Myocyte (in vitro differentiated cells): ENCODE measurements around the gene TMCC1. TPM values are rescaled to one million over a fixed set of nuclear protein-coding genes. Genes with fewer than 3 reads are reported as not detected.

Source experiments
- DNase-seq: peaks from one replicate; pipeline ENCODE4 v3.0.0-alpha.2; 2012; ENCODE audit warnings: low read depth
- total RNA-seq: library from RNA; depleted of rRNA; stranded (reverse); fragments of >200 nt; gene quantifications from 2 replicates; pipeline ENCODE4 v1.2.3, GENCODE V29; 2014

The TMCC1 gene
- total RNA-seq, 1 donor from 2014 or later: 20.8 TPM

GRCh38 chr3:129625072-129625874 is 268.2 kb downstream of the TMCC1 start:
- no peak for DNase-seq

GRCh38 chr3:129624347-129625071 is 269.0 kb downstream of the TMCC1 start:
- DNase-seq: no peak

GRCh38 chr3:129623447-129624118 is 269.9 kb downstream of the TMCC1 start:
- no peak for DNase-seq

GRCh38 chr3:129622933-129623332 is 270.6 kb downstream of the TMCC1 start:
- DNase-seq: no peak

- no peak for DNase-seq
Observed at GRCh38 chr3:129622226-129622874, 271.2 kb downstream of the TMCC1 start.

- DNase-seq: no peak
Observed at GRCh38 chr3:129621626-129622225, 271.8 kb downstream of the TMCC1 start.

GRCh38 chr3:129620828-129621559 is 272.5 kb downstream of the TMCC1 start:
- DNase-seq: no peak

GRCh38 chr3:129619726-129620162 is 273.8 kb downstream of the TMCC1 start:
- no peak for DNase-seq

- no peak for DNase-seq
Observed at GRCh38 chr3:129618901-129619671, 274.4 kb downstream of the TMCC1 start.

- DNase-seq: no peak
Observed at GRCh38 chr3:129618186-129618820, 275.2 kb downstream of the TMCC1 start.

- DNase-seq: no peak
Observed at GRCh38 chr3:129617381-129618185, 275.9 kb downstream of the TMCC1 start.

- peak; percentile 90 for DNase-seq
Observed at GRCh38 chr3:129616713-129617112, 276.8 kb downstream of the TMCC1 start.

- no peak for DNase-seq
Observed at GRCh38 chr3:129616291-129616690, 277.2 kb downstream of the TMCC1 start.

GRCh38 chr3:129615751-129616281 is 277.7 kb downstream of the TMCC1 start:
- no peak for DNase-seq

GRCh38 chr3:129614927-129615363 is 278.6 kb downstream of the TMCC1 start:
- DNase-seq: no peak

GRCh38 chr3:129614435-129614834 is 279.1 kb downstream of the TMCC1 start:
- no peak for DNase-seq

- no peak for DNase-seq
Observed at GRCh38 chr3:129613367-129613740, 280.2 kb downstream of the TMCC1 start.
